Umbilical cord (tissue), 2 donors: ENCODE data around the gene FAM120A. TPM values are rescaled to one million over a fixed set of nuclear protein-coding genes. Genes with fewer than 3 reads are reported as not detected.
A peak's percentile ranks its signal among the peaks of the same experiment; 100 is the strongest.

Experiments
- DNase-seq: peaks from one replicate; pipeline ENCODE4 v3.0.0-alpha.2; 2015; ENCODE audit warnings: low spot score
- total RNA-seq: library from RNA; depleted of rRNA; stranded (reverse); fragments of >200 nt; gene quantifications from one replicate; pipeline ENCODE4 v1.2.3, GENCODE V29; 2014; ENCODE audit warnings: low replicate concordance; ENCODE audit not compliant: insufficient read depth

The FAM120A gene
- total RNA-seq, 1 donor from 2014 or later = 76.3 TPM

DNA sequence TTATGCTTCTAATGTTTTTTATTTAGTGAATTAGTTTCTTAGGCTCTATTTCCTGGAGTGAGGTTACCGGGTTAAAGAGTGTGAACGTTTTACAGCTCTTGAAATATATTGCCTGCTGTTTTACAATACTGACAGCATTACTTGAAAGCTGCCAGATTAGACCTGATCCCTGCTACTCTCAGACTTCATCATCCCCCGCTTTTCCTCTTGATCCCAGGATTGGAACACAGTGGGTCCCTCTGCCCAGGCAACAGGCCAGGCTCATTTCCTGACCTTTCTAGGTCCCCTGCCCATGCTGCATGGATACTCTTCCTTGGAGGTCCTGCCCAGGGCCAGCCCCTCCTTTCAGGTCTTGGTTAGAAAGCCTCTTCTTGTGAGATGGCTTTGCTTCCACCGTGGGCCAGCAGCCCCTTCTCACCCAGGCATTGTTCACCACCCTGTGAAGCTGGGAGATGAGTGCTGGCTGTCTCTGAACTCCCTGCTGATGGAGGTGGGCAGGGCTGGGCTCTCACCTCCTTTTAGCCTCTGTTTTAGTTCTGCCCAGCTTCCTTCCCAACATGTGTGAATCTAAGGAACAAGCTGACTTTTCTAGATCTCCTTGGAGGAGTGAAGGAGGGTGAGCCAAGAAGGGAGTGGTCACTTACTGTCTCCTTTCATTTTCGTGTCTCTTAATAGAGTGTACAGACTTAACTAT, 17.4 kb downstream of the FAM120A start:
- peak; percentile 76 for DNase-seq

DNA sequence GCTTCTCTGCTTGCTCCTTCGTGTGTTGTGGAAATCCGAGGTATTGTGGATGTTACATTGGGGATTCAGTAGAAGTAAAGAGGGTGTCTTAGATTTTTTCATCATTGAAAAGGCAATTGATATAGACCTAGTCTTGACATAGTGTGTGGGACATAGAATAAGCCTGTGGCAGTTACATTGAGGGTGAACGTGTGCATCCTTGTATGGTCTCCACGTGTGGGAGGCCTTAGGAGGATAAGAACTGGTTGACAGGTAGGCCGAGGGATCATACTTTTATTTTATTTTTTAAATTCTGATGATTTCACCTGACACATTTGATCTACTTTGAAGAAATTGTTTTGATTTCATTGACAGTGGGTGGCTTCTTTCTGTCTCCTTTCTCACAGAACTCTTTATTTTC, 18.9 kb downstream of the FAM120A start:
- DNase-seq = no peak

DNA sequence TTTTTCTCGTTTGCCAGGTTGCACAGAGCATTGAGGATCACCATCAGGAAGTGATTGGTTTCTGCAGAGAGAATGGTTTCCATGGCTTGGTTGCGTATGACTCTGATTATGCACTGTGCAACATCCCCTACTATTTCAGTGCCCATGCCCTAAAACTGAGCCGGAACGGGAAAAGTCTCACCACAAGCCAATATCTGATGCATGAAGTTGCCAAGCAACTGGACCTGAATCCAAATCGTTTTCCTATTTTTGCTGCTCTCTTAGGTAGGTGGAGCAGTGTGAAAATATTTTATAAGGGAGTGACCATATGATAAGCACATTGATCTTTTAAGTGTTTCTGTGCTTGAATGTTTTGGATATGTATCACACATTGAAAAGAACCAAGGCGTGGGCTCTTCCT, 19.6 kb downstream of the FAM120A start:
- DNase-seq = peak; percentile 6

DNA sequence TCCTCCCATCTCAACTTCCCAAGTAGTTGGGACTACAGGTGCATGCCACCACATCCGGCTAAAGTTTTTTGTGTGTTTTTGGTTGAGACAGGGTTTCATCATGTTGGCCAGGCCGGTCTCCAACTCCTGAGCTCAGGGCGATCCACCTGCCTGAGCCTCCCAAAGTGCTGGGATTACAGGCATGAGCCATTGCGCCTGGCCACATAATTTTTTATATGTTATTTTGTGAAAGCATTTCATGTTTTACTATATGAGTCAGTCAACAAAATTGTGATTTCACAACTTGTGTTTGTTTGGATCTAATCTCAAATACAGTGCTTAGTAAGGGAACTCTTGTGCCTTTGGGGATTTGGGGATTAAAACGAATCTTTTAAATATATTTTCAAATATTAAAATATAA, 21.9 kb downstream of the FAM120A start:
- no peak for DNase-seq

DNA sequence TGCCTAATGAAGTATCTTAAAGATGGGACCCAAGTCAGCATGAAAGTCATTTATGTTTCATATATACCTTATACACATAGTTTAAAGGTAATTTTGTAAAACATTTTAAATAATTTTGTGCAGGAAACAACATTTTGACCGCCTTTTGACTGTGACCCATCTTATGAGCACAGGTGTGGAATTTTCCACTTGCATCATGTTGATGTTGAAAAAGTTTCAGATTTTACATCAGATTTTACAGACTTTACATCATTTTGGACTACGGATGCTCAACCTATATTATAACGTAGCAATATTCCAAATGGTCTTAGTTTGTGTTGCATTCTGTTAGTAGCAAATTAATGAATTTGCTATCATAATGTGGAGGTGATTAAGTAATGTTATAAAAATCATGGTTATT, 23.6 kb downstream of the FAM120A start:
- no peak for DNase-seq

DNA sequence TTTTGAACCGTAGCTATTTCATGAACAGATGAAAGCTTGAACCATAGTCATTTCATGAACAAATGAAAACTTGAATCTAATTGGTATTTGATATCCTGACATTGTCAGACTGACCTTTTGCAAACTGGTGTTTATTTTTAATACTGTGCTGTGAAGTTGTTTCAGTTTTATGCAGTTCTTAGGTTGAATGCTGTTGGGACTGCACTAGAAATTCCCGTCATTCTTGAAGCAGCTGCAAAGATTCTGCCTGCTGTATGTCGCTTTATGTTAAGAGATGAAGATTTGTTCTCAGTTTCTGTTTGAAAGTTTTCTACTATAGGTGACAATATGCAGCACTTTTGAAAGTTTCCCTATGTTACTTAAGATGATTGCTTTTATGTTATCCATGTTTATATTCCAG, 24.4 kb downstream of the FAM120A start:
- no peak for DNase-seq

DNA sequence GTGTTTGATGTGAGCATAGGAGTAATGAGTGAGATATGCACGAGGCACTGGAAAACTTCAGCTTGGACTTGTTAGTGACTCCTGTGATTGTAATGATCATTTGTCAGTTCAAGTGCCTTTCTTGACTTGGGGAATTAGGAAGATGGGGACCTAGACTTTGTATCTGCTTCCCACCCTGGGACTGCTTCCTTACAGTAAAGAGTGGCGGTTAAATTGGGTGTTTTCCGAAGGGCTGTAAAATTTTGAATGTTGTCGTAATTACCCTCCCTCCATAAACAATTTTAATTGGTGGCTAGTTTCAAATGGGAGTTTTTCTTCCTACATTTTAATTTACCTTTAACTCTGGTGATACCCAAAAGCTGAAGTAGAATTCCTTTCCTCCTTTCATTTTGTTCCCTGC, 25.4 kb downstream of the FAM120A start:
- no peak for DNase-seq

DNA sequence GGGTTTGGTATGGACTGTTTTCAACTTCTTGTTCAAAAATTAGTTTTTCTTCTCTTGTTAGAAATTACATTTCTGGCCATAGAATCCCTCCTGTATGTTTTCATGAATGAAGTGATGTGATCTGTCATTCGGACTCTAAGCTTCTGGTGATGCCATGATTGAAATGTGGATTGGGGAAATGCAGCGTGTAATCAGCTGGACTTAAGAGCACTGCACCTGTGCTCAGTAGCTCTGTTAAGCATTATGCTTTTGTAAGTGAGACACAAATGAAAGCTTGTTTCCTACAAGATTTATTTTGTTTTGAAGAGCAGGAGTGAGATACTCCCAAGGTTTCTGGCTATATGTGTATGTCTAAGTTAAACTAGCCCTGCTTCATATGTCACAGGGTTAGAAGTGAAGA, 25.9 kb downstream of the FAM120A start:
- DNase-seq = no peak

DNA sequence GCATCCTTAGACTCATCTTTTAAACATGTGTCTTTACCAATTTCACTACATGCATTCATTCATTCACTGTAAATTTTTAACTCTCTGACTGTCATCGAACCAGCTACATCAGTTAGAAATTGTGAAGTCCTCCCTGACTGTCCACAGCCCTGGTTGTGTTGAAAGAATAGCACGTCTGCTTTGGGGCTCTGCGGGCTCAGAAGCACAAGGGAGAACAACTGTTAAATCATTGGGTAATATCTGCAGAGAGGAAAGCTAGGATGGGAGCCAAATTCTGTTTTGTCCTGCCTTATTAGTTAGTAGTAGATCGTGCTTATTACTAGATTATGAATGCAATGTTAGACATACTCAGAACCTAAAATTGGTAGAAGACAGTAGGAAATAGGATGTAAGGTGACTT, 28.2 kb downstream of the FAM120A start:
- DNase-seq = no peak

DNA sequence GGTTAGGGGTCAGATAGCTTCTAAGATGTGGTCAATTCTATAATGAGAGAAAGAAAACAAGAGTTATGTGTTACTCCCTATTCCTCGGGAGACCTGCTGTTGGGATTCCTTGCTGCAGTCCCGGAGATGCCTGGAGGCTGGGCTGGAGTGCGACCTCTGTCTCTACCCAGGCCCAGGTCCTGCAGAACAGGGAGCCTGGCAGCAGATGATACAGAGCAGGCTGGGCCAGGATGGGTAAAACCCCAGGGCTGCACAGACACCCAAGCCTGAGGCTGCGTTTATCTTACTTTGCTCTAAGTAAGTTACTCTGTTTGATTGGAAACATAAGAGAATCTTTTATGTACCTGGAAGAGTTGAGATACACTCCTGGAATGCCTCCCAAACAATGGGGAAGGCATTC, 28.8 kb downstream of the FAM120A start:
- DNase-seq = no peak

DNA sequence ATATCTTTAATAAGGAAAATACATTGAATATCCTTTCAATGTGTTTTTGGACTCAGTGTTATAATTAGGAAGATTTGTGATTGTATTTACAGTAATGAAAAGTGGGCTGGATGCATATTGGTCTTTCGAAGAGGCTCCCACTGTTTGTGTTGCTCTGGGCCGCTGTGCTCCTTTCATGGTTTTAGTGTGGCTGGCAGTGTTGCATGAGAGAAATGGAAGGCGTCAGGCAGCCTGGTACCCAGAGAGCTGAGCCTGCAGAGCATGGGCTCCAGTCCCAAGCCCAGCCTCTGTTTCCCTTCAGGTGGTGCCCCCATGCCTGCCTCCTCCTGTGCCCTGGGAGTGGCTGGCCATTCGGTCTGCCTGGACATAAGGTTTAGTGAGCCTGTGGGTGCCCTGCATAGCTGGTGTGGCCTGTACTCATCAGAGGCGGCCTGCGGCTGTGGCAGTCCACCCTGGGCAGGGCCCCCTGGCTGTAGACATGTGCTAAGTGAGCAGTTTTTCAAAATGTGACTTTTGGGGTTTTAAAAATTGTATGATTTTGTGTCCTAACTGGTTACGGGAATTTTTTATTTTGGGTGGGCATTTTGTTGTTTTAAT, 29.3 kb downstream of the FAM120A start:
- DNase-seq = no peak

DNA sequence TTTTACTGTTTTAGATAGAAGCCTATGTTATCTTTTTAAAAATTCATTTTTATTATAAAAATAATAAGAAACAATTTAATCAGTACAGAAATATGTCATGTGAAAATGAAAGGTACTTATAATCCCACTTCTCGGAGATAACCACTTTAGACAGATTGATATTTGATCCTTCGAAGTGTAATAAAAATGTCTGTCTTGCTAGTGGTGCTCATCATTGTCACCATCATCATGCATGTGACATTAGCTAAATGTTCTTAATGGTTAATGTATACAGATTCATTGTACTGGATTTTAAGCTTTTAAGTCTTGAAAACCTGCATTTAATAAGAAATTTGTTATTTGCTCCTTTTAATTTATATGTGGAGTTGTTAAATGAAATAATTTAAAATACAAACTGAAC, 32.0 kb downstream of the FAM120A start:
- no peak for DNase-seq

DNA sequence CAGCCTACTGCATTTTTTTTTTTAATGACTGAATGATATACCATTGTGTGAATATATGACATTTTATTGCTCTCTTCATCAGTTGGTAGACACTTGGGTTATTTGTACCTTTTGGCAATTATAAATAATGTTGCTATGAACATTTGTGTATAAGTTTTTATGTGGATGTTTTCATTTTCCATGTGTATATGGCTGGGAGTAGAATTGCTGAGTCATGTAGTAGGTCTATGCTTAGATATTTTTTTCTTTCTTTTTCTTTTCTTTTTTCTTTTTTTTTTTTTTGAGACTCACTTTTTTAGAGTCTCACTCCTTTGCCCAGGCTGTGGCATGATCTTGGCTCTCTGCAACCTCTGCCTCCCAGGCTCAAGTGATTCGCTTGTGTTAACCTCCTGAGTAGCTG, 34.8 kb downstream of the FAM120A start:
- no peak for DNase-seq

DNA sequence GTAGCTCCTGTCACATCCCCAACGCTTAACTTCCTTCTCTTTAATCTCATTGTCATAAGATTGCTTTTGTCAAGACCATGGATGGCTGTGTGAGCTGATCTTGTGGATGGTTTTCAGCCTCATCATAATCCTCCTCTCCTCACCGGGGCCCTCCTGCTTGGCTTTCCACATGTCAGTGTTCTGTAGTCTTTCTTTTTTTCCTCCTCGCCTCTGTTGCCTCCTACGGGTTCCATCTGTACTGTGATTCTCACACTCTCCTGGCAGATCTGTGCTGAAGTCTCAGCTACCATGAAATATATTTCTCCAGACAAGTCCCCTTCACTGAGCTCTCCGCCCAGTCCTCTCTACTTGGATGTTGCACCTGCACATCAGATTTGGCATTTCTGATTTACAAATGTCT, 36.8 kb downstream of the FAM120A start:
- DNase-seq = no peak

DNA sequence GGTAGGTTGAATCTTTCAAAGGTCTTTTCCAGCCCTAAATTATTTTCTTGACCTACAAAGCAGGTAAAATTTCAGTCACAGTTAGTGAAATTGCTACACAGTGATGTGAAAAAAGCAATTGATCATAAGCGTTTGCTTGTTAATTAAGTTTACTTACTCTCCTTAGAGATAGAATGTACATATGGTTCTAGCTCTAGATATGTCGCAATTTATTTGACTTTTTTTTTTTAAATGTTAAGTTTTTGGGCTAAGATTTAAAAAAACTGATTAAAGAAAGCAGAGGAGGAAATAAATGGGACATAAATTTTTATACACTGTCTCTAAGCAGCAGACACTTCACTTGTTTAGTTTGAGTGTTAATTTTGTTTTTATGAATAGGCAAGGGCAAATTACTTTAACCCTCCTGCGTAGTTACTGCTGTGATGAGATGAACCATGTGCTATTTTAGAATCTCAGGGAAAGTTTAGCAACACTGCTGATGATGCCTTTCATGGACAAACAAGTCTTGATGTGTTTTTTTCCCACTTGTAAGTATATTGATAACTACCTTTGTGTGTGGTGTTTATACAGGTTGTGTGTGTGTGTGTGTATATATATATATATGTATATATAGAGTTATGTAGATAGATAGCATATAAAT, 40.2 kb downstream of the FAM120A start:
- no peak for DNase-seq

DNA sequence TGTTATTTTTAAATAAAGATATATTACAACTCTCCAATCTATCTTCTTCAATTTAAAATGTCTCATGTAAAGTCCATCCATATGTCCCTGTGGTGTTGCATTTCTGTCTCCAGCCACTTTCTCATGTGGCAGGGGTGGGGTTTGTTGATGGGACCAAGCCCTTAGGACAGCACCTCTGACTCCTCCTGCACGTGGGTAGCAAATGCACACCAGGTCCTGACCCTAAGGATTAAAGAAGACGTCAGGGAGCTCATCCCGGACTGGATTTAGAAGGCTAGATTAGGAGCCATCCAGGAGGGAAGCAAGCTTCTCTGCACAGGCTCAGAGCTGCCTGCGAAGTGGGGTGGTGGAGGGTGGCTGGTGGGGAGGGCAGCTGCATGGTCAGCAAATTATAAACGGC, 40.8 kb downstream of the FAM120A start:
- DNase-seq = no peak

DNA sequence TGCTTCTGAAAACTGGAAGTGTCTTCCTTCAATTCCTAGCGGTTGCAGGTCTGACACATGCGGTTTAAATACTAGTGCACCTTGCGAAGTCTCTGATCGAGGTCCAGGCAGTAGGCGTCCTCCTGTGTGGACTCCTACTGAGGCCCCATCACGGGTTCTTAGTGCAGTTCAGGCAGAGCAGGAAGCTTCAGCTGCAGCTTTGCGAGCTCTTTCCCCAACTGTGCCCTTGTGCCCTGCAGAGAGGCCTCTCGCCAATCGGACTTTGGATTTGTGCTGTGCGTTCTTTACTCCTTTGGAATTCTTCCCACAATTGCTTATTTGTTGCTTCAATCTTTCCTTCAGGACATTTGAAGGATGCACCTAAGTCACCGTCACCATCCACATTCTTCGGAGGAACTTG, 42.5 kb downstream of the FAM120A start:
- no peak for DNase-seq

DNA sequence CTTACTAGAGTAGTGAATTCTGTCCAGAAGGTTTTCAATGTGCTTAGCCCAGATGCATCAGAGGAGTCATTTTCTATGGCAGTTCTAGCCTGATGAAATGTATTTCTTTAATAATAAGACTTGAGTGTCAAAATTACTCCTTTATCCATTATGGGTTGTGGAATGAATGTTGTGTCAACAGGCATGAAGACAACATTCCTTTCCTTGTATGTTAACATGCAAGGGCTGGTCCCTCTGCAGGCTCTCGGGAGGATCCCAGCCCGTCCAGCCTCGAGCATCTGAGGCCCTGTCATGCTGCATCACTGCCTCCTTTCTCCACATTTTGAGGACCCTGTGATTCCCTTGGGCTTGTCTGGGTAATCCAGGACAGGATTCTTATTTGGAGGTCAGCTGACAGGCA, 44.8 kb downstream of the FAM120A start:
- no peak for DNase-seq

DNA sequence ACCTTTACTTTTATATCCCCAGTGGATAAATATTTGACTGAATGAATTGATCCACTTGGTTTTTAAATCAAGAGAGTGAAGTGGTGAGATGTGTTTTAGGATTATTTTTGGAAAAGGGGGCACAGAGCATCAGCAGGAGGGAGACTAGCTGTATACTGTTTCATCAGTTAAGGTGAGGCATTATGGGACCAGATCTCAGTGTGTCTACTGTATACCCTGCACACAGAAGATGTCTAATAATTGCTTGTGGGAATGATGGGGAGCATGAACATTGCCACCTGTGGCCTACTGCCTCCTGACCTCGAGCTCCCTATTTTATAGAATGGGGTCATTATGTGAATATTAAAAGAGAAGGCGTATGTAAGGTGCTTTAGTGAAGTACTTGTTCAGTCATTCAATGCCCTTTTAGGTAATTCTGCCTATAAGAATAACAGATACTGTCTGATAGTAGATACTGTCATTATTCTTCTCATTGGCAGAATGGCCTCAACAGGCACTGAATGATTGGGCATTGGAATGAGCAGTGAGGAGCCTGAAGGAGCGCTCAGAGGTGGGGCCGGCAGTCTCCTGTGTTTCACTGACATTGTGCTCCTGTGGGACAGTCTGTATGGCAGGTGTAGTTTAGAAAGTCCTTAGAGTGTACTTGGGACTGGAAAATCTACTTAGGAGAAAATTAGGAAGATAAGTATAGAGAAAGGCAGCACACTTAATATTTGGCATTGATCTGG, 49.2 kb downstream of the FAM120A start:
- no peak for DNase-seq

DNA sequence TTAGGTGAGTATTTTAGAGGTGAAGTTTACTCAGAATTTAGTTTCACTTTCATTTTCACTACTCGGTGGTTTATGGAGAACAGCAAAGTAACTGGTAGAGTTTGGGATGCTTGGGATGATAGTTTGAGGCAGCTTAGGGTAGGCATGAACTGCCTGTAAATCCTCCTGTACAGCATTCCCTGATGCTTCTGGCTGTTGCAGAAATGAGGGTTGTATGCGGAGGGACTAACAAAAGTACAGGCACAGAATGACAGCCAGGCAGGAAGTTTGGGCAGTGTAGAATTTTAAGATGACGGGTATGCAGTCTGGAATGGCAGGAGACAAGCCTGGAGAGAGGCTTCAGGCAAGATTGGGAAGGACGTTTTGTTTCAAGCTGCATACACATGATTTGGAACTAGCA, 49.9 kb downstream of the FAM120A start:
- DNase-seq = peak; percentile 18

DNA sequence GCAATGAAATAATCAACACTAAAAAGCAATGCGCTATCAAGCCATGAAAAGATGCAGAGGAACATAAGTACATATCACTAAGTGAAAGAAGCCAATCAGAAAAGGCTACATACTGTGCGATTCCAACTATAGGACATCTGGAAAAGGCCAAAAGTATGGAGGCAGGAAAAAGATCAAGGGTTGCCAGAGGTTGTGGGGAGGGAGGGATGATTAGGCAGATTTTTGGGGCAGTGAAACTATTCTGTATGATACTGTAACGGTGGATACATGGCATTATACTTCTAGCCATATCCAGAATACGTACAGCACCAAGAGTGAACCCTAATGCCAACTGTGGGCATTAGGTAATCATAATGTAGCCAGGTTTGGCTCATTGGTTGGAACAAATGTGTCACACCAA, 51.9 kb downstream of the FAM120A start:
- no peak for DNase-seq

DNA sequence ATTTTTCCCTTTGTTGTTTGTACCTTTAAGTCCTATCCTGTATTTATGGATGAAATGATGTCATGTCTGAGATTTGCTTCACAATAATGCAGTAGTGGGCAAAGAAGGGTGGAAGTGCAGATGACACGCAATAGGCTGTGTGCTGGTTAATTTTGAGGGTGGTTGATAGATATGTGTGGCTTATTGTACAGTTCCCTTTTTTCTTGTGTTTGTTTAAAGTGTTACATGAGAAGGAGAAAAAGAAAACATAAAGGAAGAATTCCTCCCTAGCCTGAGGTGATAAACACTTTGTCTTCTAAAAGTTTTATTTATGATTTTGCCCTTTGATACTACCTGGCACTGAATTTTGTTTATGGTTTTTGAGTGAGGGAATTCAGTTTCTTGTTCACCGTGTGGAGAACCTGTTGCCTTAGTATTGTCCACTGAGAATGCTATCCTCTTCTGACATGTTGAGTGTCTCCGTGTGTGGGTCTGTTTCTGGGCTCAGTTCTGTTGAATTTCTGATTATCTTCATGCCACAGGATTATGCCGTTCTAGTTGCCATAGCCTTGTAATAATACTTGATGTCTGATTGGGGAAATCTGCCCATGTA, 54.2 kb downstream of the FAM120A start:
- no peak for DNase-seq
